Mucosa of descending colon (tissue), 3 donors: ENCODE data around the gene SGMS1. TPM values are rescaled to one million over a fixed set of nuclear protein-coding genes. Genes with fewer than 3 reads are reported as not detected.

ENCODE experiments used
- ATAC-seq: fragments of 200-7000 bp; cut with Tn5 transposase; one replicate; pipeline ENCODE4 v1.9.1; 2020; ENCODE audit warnings: mild to moderate bottlenecking, moderate library complexity
- DNase-seq, 3 donors: peaks; one replicate each; pipeline ENCODE4 v3.0.0-alpha.2; 2020
- H3K36me3 ChIP-seq: fragments of 200-600 bp; one replicate; pipeline ENCODE4 v1.8.0; 2021; ENCODE audit warnings: low read depth, mild to moderate bottlenecking
- H3K4me1 ChIP-seq: fragments of 200-600 bp; one replicate; pipeline ENCODE4 v1.8.0; 2021; ENCODE audit warnings: low read depth, mild to moderate bottlenecking
- H3K4me3 ChIP-seq: fragments of 200-600 bp; one replicate; pipeline ENCODE4 v1.8.0; 2021; ENCODE audit warnings: mild to moderate bottlenecking
- H3K9me3 ChIP-seq: fragments of 200-600 bp; one replicate; pipeline ENCODE4 v1.8.0; 2021; ENCODE audit warnings: mild to moderate bottlenecking
- CTCF ChIP-seq: fragments of 200-600 bp; IDR thresholded peaks from one replicate; pipeline ENCODE4 v1.8.0; 2022; ENCODE audit warnings: antibody characterized with exemption, mild to moderate bottlenecking
- intact Hi-C, 2 donors: fragments of 100-400 bp; cut with DNase I in 1 of 2; cut with micrococcal nuclease in 1 of 2; formaldehyde crosslinking; loops; one replicate each; pipeline versions ENCODE4 v1.11.0 to v1.11.1; 2022; cut with DNase I, micrococcal nuclease
- total RNA-seq, 3 donors: library from RNA; stranded (reverse); fragmentation: NEBNext Ultra II Directional in 2 of 3; extraction: Animal tissue kit (Norgen Biotek cat#: 25700) in 2 of 3; gene quantifications; one replicate each; pipeline versions ENCODE4 v1.2.1 to v1.2.4, GENCODE V29; 2021 to 2023
- donor health status: DM: no; HTN: no; CAD: no; lungs with moderate emphysema.
- donor health status: DM: no; HTN: no; CAD: no.
- donor health status: DM: no; HTN: yes; CAD: no.

The SGMS1 gene
- total RNA-seq, 3 donors from 2014 or later, result 14.4 to 28.4 (median 20.0) TPM

- DNase-seq (no peak), ATAC-seq (no peak)
- no peaks in the 10 kb centered on the region for H3K36me3 ChIP-seq
- H3K4me1 ChIP-seq, result no peaks in the 10 kb centered on the region
- TF ChIP-seq CTCF, result no peak
- intact Hi-C loops, result no loop called here
- H3K9me3 ChIP-seq, result no peaks in the 10 kb centered on the region
- H3K4me3 ChIP-seq, result no peak overlapping the region
These were observed 66.5 kb downstream of the SGMS1 start for GRCh38 chr10:50557130-50557682.

GRCh38 chr10:50556237-50557120 lies 67.3 kb downstream of the SGMS1 start:
- DNase-seq (no peak), ATAC-seq (no peak)
- no peak overlapping the region for H3K4me3 ChIP-seq
- H3K9me3 ChIP-seq, result no peaks in the 10 kb centered on the region
- intact Hi-C loops, result no loop called here
- no peak for TF ChIP-seq CTCF
- H3K36me3 ChIP-seq, result no peaks in the 10 kb centered on the region
- H3K4me1 ChIP-seq, result no peaks in the 10 kb centered on the region

- no peak for DNase-seq
- no peaks in the 10 kb centered on the region for H3K36me3 ChIP-seq
- no peak overlapping the region for H3K4me3 ChIP-seq
- TF ChIP-seq CTCF, result no peak
- intact Hi-C loops, result no loop called here
- no peaks in the 10 kb centered on the region for H3K9me3 ChIP-seq
- H3K4me1 ChIP-seq, result no peaks in the 10 kb centered on the region
- peak; percentile 52 for ATAC-seq
These were observed 68.7 kb downstream of the SGMS1 start for GRCh38 chr10:50554995-50555568.

GRCh38 chr10:50554376-50554994 lies 69.3 kb downstream of the SGMS1 start:
- intact Hi-C loops, result no loop called here
- no peaks in the 10 kb centered on the region for H3K4me1 ChIP-seq

More at GRCh38 chr10:50554376-50554994, 69.3 kb downstream of the SGMS1 start:
- Histone ChIP-seq H3K36me3 (no peaks in the 10 kb centered on the region), H3K9me3 (no peaks in the 10 kb centered on the region), H3K4me3 (no peak overlapping the region)
- ATAC-seq (no peak), DNase-seq (no peak)
- no peak for TF ChIP-seq CTCF
